IMR-90 (cell line): ENCODE data around the gene ERCC3. TPM values are rescaled to one million over a fixed set of nuclear protein-coding genes. Genes with fewer than 3 reads are reported as not detected.

ENCODE experiments used
- ATAC-seq: fragments of 200-7000 bp; cut with Tn5 transposase; 2 replicates; pipeline ENCODE4 v1.9.1; 2020; ENCODE audit warnings: low read depth, mild to moderate bottlenecking, moderate library complexity
- BruUV-seq: library from RNA; stranded (reverse); fragments of 400-500 nt; replicated peaks from 2 replicates; lab custom pipeline; 2021; lab: Mats Ljungman, UMichigan
- CTCF ChIA-PET: fragments of 300-600 bp; formaldehyde crosslinking; extraction: SDS; loops from one replicate; lab custom pipeline; 2021; ENCODE audit warnings: antibody characterized with exemption; lab: Yijun Ruan, JAX
- POLR2A ChIA-PET: fragments of 300-600 bp; sonication (Branson Sonifier 250); formaldehyde crosslinking; loops from one replicate; lab custom pipeline; 2022; ENCODE audit warnings: antibody characterized with exemption; ENCODE audit not compliant: unreplicated experiment; lab: Charles Lee
- DNase-seq: peaks from one replicate; pipeline ENCODE4 v3.0.0; 2013
- H2AFZ ChIP-seq: replicated peaks from 2 replicates; pipeline ENCODE3; 2013; ENCODE audit warnings: low read length, mild to moderate bottlenecking; ENCODE audit not compliant: poor library complexity
- H2AK5ac ChIP-seq: 2 replicates; pipeline ENCODE4 v1.6.1; 2013; ENCODE audit warnings: low read depth, low read length, inconsistent platforms
- H2AK9ac ChIP-seq: replicated peaks from 2 replicates; pipeline ENCODE3; 2013; ENCODE audit warnings: mild to moderate bottlenecking, low read depth, low read length, moderate library complexity; ENCODE audit not compliant: poor library complexity
- H2BK120ac ChIP-seq: 2 replicates; pipeline ENCODE4 v1.6.1; 2013; ENCODE audit warnings: low read depth, low read length, inconsistent platforms
- H2BK15ac ChIP-seq: 3 replicates; pipeline ENCODE4 v1.6.1; 2013; ENCODE audit warnings: low read depth, low read length, inconsistent platforms
- H2BK20ac ChIP-seq: 2 replicates; pipeline ENCODE4 v1.6.1; 2013; ENCODE audit warnings: low read depth, mild to moderate bottlenecking, inconsistent platforms, low read length, moderate library complexity
- H2BK5ac ChIP-seq: 2 replicates; pipeline ENCODE4 v1.6.1; 2013; ENCODE audit warnings: mild to moderate bottlenecking, low read depth, low read length, inconsistent platforms; ENCODE audit not compliant: poor library complexity, severe bottlenecking
- H3K14ac ChIP-seq: replicated peaks from 2 replicates; pipeline ENCODE4 v1.6.1; 2013; ENCODE audit warnings: low read depth, low read length, inconsistent platforms
- H3K18ac ChIP-seq: 2 replicates; pipeline ENCODE4 v1.6.1; 2013; ENCODE audit warnings: low read depth, low read length, control low read depth
- H3K23ac ChIP-seq: 2 replicates; pipeline ENCODE4 v1.6.1; 2013; ENCODE audit warnings: low read depth, low read length, inconsistent platforms
- H3K27ac ChIP-seq: 2 replicates; pipeline ENCODE4 v1.5.1; 2013; ENCODE audit warnings: mild to moderate bottlenecking, control low read depth, low read length; ENCODE audit not compliant: insufficient read depth
- H3K27me3 ChIP-seq: 2 replicates; pipeline ENCODE4 v1.6.1; 2013; ENCODE audit warnings: low read length; ENCODE audit not compliant: control insufficient read depth, insufficient read depth
- H3K36me3 ChIP-seq: 2 replicates; pipeline ENCODE4 v1.6.1; 2013; ENCODE audit warnings: low read length, mixed read lengths; ENCODE audit not compliant: control insufficient read depth, insufficient read depth
- H3K4ac ChIP-seq: 2 replicates; pipeline ENCODE4 v1.6.1; 2013; ENCODE audit warnings: low read depth, low read length, inconsistent platforms
- H3K4me1 ChIP-seq: 2 replicates; pipeline ENCODE4 v1.6.1; 2013; ENCODE audit warnings: low read length, mixed read lengths; ENCODE audit not compliant: control insufficient read depth, insufficient read depth
- H3K4me2 ChIP-seq: 2 replicates; pipeline ENCODE4 v1.6.1; 2013; ENCODE audit warnings: low read depth, mild to moderate bottlenecking, control low read depth, low read length, moderate library complexity
- H3K4me3 ChIP-seq: 2 replicates; pipeline ENCODE4 v1.5.1; 2013; ENCODE audit warnings: low read depth, mild to moderate bottlenecking, control low read depth, low read length, moderate library complexity; ENCODE audit not compliant: insufficient read depth
- H3K56ac ChIP-seq: 2 replicates; pipeline ENCODE4 v1.6.1; 2013; ENCODE audit warnings: low read length, inconsistent platforms; ENCODE audit not compliant: insufficient read depth; ENCODE audit errors: extremely low read depth
- H3K79me1 ChIP-seq, 2 experiments: 2 replicates each; pipeline ENCODE4 v1.6.1; 2013; ENCODE audit warnings: low read length in 2 of 2, inconsistent platforms in 1 of 2, low read depth in 1 of 2
- H3K9ac ChIP-seq: 2 replicates; pipeline ENCODE4 v1.6.1; 2013; ENCODE audit warnings: low read depth, low read length, control low read depth
- H3K9me1 ChIP-seq: 2 replicates; pipeline ENCODE4 v1.6.1; 2013; ENCODE audit warnings: low read length, inconsistent platforms; ENCODE audit not compliant: insufficient read depth
- H3K9me3 ChIP-seq: 2 replicates; pipeline ENCODE4 v1.6.1; 2013; ENCODE audit warnings: low read length; ENCODE audit not compliant: control insufficient read depth, insufficient read depth
- H4K20me1 ChIP-seq: 2 replicates; pipeline ENCODE4 v1.6.1; 2013; ENCODE audit warnings: low read length, inconsistent platforms; ENCODE audit not compliant: insufficient read depth
- H4K5ac ChIP-seq: 2 replicates; pipeline ENCODE4 v1.6.1; 2013; ENCODE audit warnings: mild to moderate bottlenecking, low read depth, low read length, control low read depth
- H4K8ac ChIP-seq, 2 experiments: 2 replicates each; pipeline ENCODE4 v1.6.1; 2013; ENCODE audit warnings: low read depth in 2 of 2, low read length in 2 of 2, control low read depth in 1 of 2, inconsistent platforms in 1 of 2
- H4K91ac ChIP-seq: 2 replicates; pipeline ENCODE4 v1.6.1; 2013; ENCODE audit warnings: low read depth, low read length, inconsistent platforms; ENCODE audit not compliant: insufficient read depth
- CEBPB ChIP-seq: IDR thresholded peaks from 2 replicates; pipeline ENCODE4 v1.6.1; 2012; ENCODE audit warnings: low read depth, low read length, improper control_type of control experiment
- CHD1 ChIP-seq: IDR thresholded peaks from 2 replicates; pipeline ENCODE4 v1.6.1; 2012; ENCODE audit warnings: low read depth, low read length, improper control_type of control experiment
- CTCF ChIP-seq: conservative IDR thresholded peaks from 2 replicates; pipeline ENCODE4 v1.5.1; 2012; ENCODE audit warnings: mild to moderate bottlenecking, low read depth, low read length, improper control_type of control experiment
- MAZ ChIP-seq: IDR thresholded peaks from 2 replicates; pipeline ENCODE4 v1.6.1; 2012; ENCODE audit warnings: low read depth, mild to moderate bottlenecking, low read length, improper control_type of control experiment, moderate library complexity, borderline replicate concordance
- MXI1 ChIP-seq: IDR thresholded peaks from 2 replicates; pipeline ENCODE4 v1.6.1; 2012; ENCODE audit warnings: low read depth, mild to moderate bottlenecking, low read length, moderate library complexity, borderline replicate concordance
- RCOR1 ChIP-seq: IDR thresholded peaks from 2 replicates; pipeline ENCODE4 v1.6.1; 2012; ENCODE audit warnings: mild to moderate bottlenecking, low read length, improper control_type of control experiment; ENCODE audit not compliant: insufficient replicate concordance
- WGBS, 2 experiments: methylation state at CpG; one replicate each; pipeline versions ENCODE4 v1.1.5 to v1.1.7; 2013; ENCODE audit warnings: missing lambda C conversion rate in 2 of 2; ENCODE audit not compliant: insufficient read length in 1 of 2; ENCODE audit errors: extremely low coverage in 2 of 2; 5-methylcytosine and 5-hydroxymethylcytosine counted together
- dilution Hi-C: fragments of 300-500 bp; cut with HindIII; formaldehyde crosslinking; loops from one replicate; pipeline ENCODE4 v1.14.3; 2018; ENCODE audit warnings: low sequenced_read_pairs; ENCODE audit not compliant: unreplicated experiment
- in situ Hi-C: fragments of 300-500 bp; cut with MboI; formaldehyde crosslinking; loops from 3 replicates; pipeline ENCODE4 v1.14.3; 2019; ENCODE audit warnings: low sequenced_read_pairs, inconsistent platforms, mixed read lengths
- intact Hi-C: fragments of 100-400 bp; cut with micrococcal nuclease; formaldehyde crosslinking; loops from 2 replicates; pipeline ENCODE4 v1.10.0; 2022
- polyA plus RNA-seq, 3 experiments: library from polyadenylated mRNA; depleted of rRNA; stranded (reverse); fragments of >200 nt; gene quantifications; 2 replicates each; pipeline ENCODE4 v1.2.3, GENCODE V29; 2012; ENCODE audit warnings: low replicate concordance in 1 of 3
- total RNA-seq: library from RNA; depleted of rRNA; stranded (reverse); fragments of >200 nt; gene quantifications from 2 replicates; pipeline ENCODE4 v1.2.3, GENCODE V29; 2012
- TF ChIP-seq, protein P1 (sequence below): fragments of 150-350 bp; IDR thresholded peaks from 2 replicates; pipeline ENCODE4 v1.6.1; 2017; ENCODE audit warnings: mild to moderate bottlenecking, antibody characterized with exemption, low read length, low read depth
- TF ChIP-seq, protein P2 (sequence below): fragments of 150-350 bp; IDR thresholded peaks from 2 replicates; pipeline ENCODE4 v1.6.1; 2016; ENCODE audit warnings: low read depth, mild to moderate bottlenecking, low read length, moderate library complexity, borderline replicate concordance

The ERCC3 gene
- total and polyA plus RNA-seq, 2 of the 4 experiments (the other 2 are of a cell fraction): 43.2 to 52.0 TPM

DNA sequence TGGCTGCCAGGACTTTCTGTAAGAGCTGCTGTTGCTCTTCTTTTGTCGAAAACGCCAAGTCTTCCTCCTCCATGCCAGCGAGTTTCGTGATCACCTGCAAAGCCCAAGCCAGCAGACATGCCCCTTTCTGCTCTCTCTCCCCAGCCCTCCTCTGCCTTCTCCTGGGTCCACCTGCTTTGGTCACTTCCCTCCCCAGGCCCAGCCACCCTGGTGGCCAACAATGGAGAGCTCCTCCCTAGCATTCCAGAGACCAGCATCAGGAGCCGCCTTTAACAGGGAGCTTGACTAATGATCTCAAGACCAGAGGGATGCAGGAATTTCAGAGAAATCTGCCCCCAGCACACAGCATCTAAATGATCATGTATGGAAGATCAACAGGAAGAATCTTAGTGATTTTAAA is 34.6 kb downstream of the ERCC3 start:
- Histone ChIP-seq H2BK20ac (no peak overlapping the region), H3K27ac (no peak overlapping the region), H3K9me1 (0 out of 2 replicates have a peak, but pooled peaks cover 7% of the 10 kb centered on the region), H3K9ac (no peak overlapping the region), H3K79me1 (no peaks in the 10 kb centered on the region; a peak in 1 of 4 replicates), H3K9me3 (no peaks in the 10 kb centered on the region; the same call in 1 of the 2 replicates), H2BK5ac (no peak overlapping the region), H4K20me1 (no peaks in the 10 kb centered on the region), H3K36me3 (peaks cover 40% of the 10 kb centered on the region), H2AK9ac (no peak overlapping the region), H3K14ac (no peak overlapping the region), H3K4me2 (no peak overlapping the region), H4K91ac (no peak overlapping the region), H3K4ac (no peak overlapping the region), H3K4me3 (no peak overlapping the region), H4K5ac (no peak overlapping the region), H2BK120ac (no peak overlapping the region), H3K23ac (no peak overlapping the region), H3K56ac (no peak overlapping the region), H2AFZ (no peak overlapping the region), H3K4me1 (no peaks in the 10 kb centered on the region), H4K8ac (no peak overlapping the region), H3K27me3 (no peaks in the 10 kb centered on the region), H2AK5ac (no peak overlapping the region), H3K18ac (no peak overlapping the region), H2BK15ac (no peak overlapping the region)
- no peak for ATAC-seq
- WGBS, 2 experiments: 100% methylated on average over 2 of the region's 5 CpGs; no CpG with 5 or more reads in 1 of the 2 experiments
- POLR2A ChIA-PET: no interaction called here
- CTCF ChIA-PET: no interaction called here
- in situ Hi-C loops: no loop called here
- BruUV-seq: no TSS peak
- intact Hi-C loops: no loop called here
- dilution Hi-C loops: no loop called here
- TF ChIP-seq, protein P1, sequence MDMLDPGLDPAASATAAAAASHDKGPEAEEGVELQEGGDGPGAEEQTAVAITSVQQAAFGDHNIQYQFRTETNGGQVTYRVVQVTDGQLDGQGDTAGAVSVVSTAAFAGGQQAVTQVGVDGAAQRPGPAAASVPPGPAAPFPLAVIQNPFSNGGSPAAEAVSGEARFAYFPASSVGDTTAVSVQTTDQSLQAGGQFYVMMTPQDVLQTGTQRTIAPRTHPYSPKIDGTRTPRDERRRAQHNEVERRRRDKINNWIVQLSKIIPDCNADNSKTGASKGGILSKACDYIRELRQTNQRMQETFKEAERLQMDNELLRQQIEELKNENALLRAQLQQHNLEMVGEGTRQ: no peak
- TF ChIP-seq RCOR1 (no peak), CTCF (no peak), CEBPB (no peak), CHD1 (no peak), MAZ (no peak), MXI1 (no peak)
- TF ChIP-seq, protein P2, sequence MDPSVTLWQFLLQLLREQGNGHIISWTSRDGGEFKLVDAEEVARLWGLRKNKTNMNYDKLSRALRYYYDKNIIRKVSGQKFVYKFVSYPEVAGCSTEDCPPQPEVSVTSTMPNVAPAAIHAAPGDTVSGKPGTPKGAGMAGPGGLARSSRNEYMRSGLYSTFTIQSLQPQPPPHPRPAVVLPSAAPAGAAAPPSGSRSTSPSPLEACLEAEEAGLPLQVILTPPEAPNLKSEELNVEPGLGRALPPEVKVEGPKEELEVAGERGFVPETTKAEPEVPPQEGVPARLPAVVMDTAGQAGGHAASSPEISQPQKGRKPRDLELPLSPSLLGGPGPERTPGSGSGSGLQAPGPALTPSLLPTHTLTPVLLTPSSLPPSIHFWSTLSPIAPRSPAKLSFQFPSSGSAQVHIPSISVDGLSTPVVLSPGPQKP: no peak
- no peak for DNase-seq
